Measurements from ENCODE around the gene OR10D3. TPM values are rescaled to one million over a fixed set of nuclear protein-coding genes. Genes with fewer than 3 reads are reported as not detected.
"Not testable (repeated sequence)": the region's sequence is repeated elsewhere in the genome, so short reads cannot be mapped to it uniquely, and the experiment has no call there.

Gene OR10D3
- total and polyA plus RNA-seq, 2 donors from 2014 or later = not detected

DNA sequence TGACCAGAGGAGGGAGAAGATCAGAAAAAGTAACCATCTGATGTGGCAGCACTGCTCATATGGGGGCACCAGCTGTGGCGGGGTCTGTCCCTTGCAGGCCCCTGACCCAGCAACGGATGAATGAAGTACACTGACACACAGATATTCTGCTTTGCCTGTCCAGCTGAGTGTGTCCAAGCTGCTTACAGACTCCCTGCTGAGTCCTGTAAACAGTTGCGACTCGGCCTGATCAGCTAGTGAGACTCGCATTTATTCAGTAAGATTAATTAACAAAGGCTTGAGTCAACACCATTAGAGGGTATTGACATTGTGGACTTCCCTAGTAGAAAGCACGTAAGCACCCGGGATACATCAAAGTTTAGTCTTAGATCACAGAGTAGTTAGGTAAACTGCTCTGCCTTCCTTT is 15.3 kb upstream of the OR10D3 start:
- H3K4me3 ChIP-seq (ENCODE audit: low read length in 3 of 3) = no peak overlapping the region
- H3K27me3 ChIP-seq (ENCODE audit: control insufficient read depth, insufficient read depth, low read length) = no peaks in the 10 kb centered on the region
- no peaks in the 10 kb centered on the region for H3K4me1 ChIP-seq (ENCODE audit: control insufficient read depth in 2 of 3, insufficient read depth in 2 of 3, low read depth in 1 of 3, low read length in 3 of 3)
- intact Hi-C loops (cut with DNase I) = no loop called here
- H3K9me3 ChIP-seq (ENCODE audit: control insufficient read depth in 2 of 3, insufficient read depth in 1 of 3, low read length in 3 of 3) = no peaks in the 10 kb centered on the region
- no peak for FAIRE-seq
- H3K36me3 ChIP-seq (ENCODE audit: control insufficient read depth in 2 of 3, insufficient read depth in 3 of 3, low read length in 3 of 3) = no peaks in the 10 kb centered on the region
- no peak overlapping the region for H3K27ac ChIP-seq (ENCODE audit: low read depth in 2 of 2, low read length in 2 of 2)
- TF ChIP-seq, protein P1, sequence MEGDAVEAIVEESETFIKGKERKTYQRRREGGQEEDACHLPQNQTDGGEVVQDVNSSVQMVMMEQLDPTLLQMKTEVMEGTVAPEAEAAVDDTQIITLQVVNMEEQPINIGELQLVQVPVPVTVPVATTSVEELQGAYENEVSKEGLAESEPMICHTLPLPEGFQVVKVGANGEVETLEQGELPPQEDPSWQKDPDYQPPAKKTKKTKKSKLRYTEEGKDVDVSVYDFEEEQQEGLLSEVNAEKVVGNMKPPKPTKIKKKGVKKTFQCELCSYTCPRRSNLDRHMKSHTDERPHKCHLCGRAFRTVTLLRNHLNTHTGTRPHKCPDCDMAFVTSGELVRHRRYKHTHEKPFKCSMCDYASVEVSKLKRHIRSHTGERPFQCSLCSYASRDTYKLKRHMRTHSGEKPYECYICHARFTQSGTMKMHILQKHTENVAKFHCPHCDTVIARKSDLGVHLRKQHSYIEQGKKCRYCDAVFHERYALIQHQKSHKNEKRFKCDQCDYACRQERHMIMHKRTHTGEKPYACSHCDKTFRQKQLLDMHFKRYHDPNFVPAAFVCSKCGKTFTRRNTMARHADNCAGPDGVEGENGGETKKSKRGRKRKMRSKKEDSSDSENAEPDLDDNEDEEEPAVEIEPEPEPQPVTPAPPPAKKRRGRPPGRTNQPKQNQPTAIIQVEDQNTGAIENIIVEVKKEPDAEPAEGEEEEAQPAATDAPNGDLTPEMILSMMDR (IDR thresholded peaks at IDR 0.05; ENCODE audit: borderline replicate concordance, extremely low read depth, insufficient read depth) = no peak
- DNase-seq = no peak
- H3K9ac ChIP-seq (ENCODE audit: low read length in 3 of 3) = no peak overlapping the region

DNA sequence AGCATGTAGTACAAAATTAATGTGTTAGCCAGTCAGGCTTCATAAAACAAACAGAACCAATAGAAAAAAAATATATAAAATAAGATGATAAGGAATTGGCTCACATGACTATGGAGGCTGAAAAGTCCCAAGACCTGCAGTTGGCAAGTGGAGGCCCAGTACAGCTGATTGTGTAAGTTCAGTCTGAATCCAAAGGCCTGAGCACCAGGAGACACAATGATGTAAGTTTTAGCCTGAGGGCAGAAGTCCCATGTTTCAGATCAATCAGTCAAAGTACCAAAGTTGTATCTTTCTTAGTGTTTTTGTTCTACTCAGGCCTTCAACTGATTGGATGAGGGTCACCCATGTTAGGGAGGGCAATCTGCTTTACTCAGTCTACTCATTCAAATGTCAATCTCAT is 14.3 kb upstream of the OR10D3 start:
- intact Hi-C loops (cut with DNase I) = no loop called here
- no peak for FAIRE-seq
- no peak overlapping the region for H3K9ac ChIP-seq (ENCODE audit: low read length in 3 of 3)
- no peak overlapping the region for H3K4me3 ChIP-seq (ENCODE audit: low read length in 3 of 3)
- no peaks in the 10 kb centered on the region for H3K9me3 ChIP-seq (ENCODE audit: control insufficient read depth in 2 of 3, insufficient read depth in 1 of 3, low read length in 3 of 3)
- no peaks in the 10 kb centered on the region for H3K27me3 ChIP-seq (ENCODE audit: control insufficient read depth, insufficient read depth, low read length)
- no peaks in the 10 kb centered on the region for H3K36me3 ChIP-seq (ENCODE audit: control insufficient read depth in 2 of 3, insufficient read depth in 3 of 3, low read length in 3 of 3)
- TF ChIP-seq, protein P1 (IDR thresholded peaks at IDR 0.05; ENCODE audit: borderline replicate concordance, extremely low read depth, insufficient read depth) = no peak
- no peak overlapping the region for H3K27ac ChIP-seq (ENCODE audit: low read depth in 2 of 2, low read length in 2 of 2)
- no peaks in the 10 kb centered on the region for H3K4me1 ChIP-seq (ENCODE audit: control insufficient read depth in 2 of 3, insufficient read depth in 2 of 3, low read depth in 1 of 3, low read length in 3 of 3)
- DNase-seq = no peak

DNA sequence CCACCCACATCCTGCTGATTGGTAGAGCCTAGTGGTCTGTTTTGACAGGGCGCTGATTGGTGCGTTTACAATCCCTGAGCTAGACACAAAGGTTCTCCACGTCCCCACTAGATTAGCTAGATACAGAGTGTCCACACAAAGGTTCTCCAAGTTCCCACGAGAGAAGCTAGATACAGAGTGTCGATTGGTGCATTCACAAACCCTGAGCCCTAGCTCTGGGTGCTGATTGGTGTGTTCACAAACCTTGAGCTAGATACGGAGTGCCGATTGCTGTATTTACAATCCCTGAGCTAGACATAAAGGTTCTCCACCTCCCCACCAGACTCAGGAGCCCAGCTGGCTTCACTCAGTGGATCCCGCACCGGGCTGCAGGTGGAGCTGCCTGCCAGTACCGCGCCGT is 12.8 kb upstream of the OR10D3 start:
- H3K36me3 ChIP-seq (ENCODE audit: control insufficient read depth in 2 of 3, insufficient read depth in 3 of 3, low read length in 3 of 3); H3K9me3 ChIP-seq (ENCODE audit: control insufficient read depth in 2 of 3, insufficient read depth in 1 of 3, low read length in 3 of 3); DNase-seq; H3K4me1 ChIP-seq (ENCODE audit: control insufficient read depth in 2 of 3, insufficient read depth in 2 of 3, low read depth in 1 of 3, low read length in 3 of 3); H3K4me3 ChIP-seq (ENCODE audit: low read length in 3 of 3); H3K27me3 ChIP-seq (ENCODE audit: control insufficient read depth, insufficient read depth, low read length); H3K9ac ChIP-seq (ENCODE audit: low read length in 3 of 3); intact Hi-C loops (cut with DNase I); FAIRE-seq; H3K27ac ChIP-seq (ENCODE audit: low read depth in 2 of 2, low read length in 2 of 2): not testable (repeated sequence)

DNA sequence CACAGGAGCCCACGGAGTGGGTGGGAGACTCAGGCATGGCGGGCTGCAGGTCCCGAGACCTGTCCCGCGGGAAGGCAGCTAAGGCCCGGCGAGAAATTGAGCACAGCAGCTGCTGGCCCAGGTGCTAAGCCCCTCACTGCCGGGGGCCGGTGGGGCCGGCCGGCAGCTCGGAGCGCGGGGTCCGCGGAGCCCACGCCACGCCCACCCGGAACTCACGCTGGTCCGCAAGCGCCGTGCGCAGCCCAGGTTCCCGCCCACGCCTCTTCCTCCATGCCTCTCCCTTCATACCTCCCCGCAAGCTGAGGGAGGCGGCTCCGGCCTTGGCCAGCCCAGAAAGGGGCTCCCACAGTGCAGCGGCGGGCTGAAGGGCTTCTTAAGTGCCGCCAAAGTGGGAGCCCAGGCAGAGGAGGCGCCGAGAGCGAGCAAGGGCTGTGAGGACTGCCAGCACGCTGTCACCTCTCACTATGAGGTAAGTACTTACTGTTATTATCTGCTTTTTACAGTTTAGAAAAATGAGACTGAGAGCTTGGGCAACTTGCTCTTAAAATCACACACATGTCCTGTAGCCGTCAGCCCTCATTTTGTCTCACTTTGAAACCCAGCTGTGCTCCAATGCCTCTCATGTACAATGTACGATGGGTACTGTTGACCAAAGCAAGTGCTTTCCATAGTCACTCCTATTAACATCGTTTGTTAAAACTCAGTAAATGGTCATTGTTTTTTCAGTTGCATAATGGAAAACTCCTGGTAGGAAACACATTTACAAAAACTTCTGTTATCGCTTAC is 12.2 kb upstream of the OR10D3 start:
- H3K27me3 ChIP-seq (ENCODE audit: control insufficient read depth, insufficient read depth, low read length) = no peaks in the 10 kb centered on the region
- no peaks in the 10 kb centered on the region for H3K4me1 ChIP-seq (ENCODE audit: control insufficient read depth in 2 of 3, insufficient read depth in 2 of 3, low read depth in 1 of 3, low read length in 3 of 3)
- DNase-seq (peak in 1 of 5 donors; percentile 62), FAIRE-seq (no peak)
- no peaks in the 10 kb centered on the region for H3K36me3 ChIP-seq (ENCODE audit: control insufficient read depth in 2 of 3, insufficient read depth in 3 of 3, low read length in 3 of 3)
- no peak overlapping the region for H3K9ac ChIP-seq (ENCODE audit: low read length in 3 of 3)
- intact Hi-C loops (cut with DNase I) = no loop called here
- no peak overlapping the region for H3K27ac ChIP-seq (ENCODE audit: low read depth in 2 of 2, low read length in 2 of 2)
- no peak overlapping the region for H3K4me3 ChIP-seq (ENCODE audit: low read length in 3 of 3)
- H3K9me3 ChIP-seq (ENCODE audit: control insufficient read depth in 2 of 3, insufficient read depth in 1 of 3, low read length in 3 of 3) = no peaks in the 10 kb centered on the region
- TF ChIP-seq, protein P1 (IDR thresholded peaks at IDR 0.05; ENCODE audit: borderline replicate concordance, extremely low read depth, insufficient read depth) = no peak
